H1 (cell line): Measurements from ENCODE around the gene ACACB. TPM values are rescaled to one million over a fixed set of nuclear protein-coding genes. Genes with fewer than 3 reads are reported as not detected.

Source experiments
- CTCF ChIA-PET: fragments of 300-600 bp; sonication (Branson Sonifier 250); formaldehyde crosslinking; loops from one replicate; lab custom pipeline; 2021; ENCODE audit not compliant: partially characterized antibody; lab: Charles Lee
- POLR2A ChIA-PET: fragments of 300-600 bp; sonication (Branson Sonifier 250); formaldehyde crosslinking; loops from one replicate; lab custom pipeline; 2021; ENCODE audit warnings: inconsistent platforms; ENCODE audit not compliant: partially characterized antibody; lab: Charles Lee
- DNase-seq, 2 experiments: peaks; one replicate each; pipeline versions ENCODE4 v3.0.0 to v3.0.0-alpha.2; 2010 to 2022; ENCODE audit warnings: low spot score in 2 of 2, low read depth in 1 of 2, mixed read lengths in 1 of 2
- FAIRE-seq: peaks from 2 replicates; lab custom pipeline; 2011; peaks lifted over from hg19 to GRCh38; lab: Jason Lieb, UNC
- H2AFZ ChIP-seq: 2 replicates; pipeline ENCODE4 v1.8.1; 2012; ENCODE audit warnings: low read length, inconsistent platforms
- H2AK5ac ChIP-seq: 2 replicates; pipeline ENCODE4 v1.6.1; 2013; ENCODE audit warnings: low read depth, low read length
- H2BK120ac ChIP-seq: replicated peaks from 2 replicates; pipeline ENCODE3; 2013; ENCODE audit warnings: low read depth, low read length, inconsistent platforms
- H2BK12ac ChIP-seq: 2 replicates; pipeline ENCODE4 v1.6.1; 2013; ENCODE audit warnings: low read depth, low read length
- H2BK15ac ChIP-seq: 2 replicates; pipeline ENCODE4 v1.6.1; 2013; ENCODE audit warnings: low read length
- H2BK20ac ChIP-seq: 2 replicates; pipeline ENCODE4 v1.6.1; 2013; ENCODE audit warnings: low read length
- H2BK5ac ChIP-seq: 2 replicates; pipeline ENCODE4 v1.6.1; 2013; ENCODE audit warnings: low read depth, low read length
- H3K14ac ChIP-seq: 2 replicates; pipeline ENCODE4 v1.6.1; 2013; ENCODE audit warnings: inconsistent platforms; ENCODE audit not compliant: insufficient read length
- H3K18ac ChIP-seq: 2 replicates; pipeline ENCODE4 v1.6.1; 2013; ENCODE audit warnings: low read length; ENCODE audit errors: extremely low read depth
- H3K23ac ChIP-seq: 2 replicates; pipeline ENCODE4 v1.6.1; 2013; ENCODE audit warnings: inconsistent platforms; ENCODE audit not compliant: insufficient read length
- H3K23me2 ChIP-seq: 2 replicates; pipeline ENCODE4 v1.6.1; 2013; ENCODE audit warnings: low read depth, low read length
- H3K27ac ChIP-seq: 2 replicates; pipeline ENCODE4 v1.6.1; 2011; ENCODE audit warnings: low read depth, low read length, inconsistent platforms
- H3K27me3 ChIP-seq, 4 experiments: replicated peaks in 1 of 4; 1 replicate in 1 of 4; 2 replicates in 3 of 4; pipeline versions ENCODE4 v1.6.1 to v1.8.1; 2011 to 2013; ENCODE audit warnings: low read length in 3 of 4, mild to moderate bottlenecking in 3 of 4, inconsistent platforms in 2 of 4, mixed read lengths in 2 of 4, moderate library complexity in 1 of 4; ENCODE audit not compliant: control insufficient read depth in 3 of 4, insufficient read depth in 3 of 4; ENCODE audit errors: extremely low read depth in 1 of 4
- H3K36me3 ChIP-seq, 4 experiments: 2 replicates each; pipeline versions ENCODE4 v1.6.1 to v1.8.1; 2011 to 2013; ENCODE audit warnings: mild to moderate bottlenecking in 4 of 4, low read length in 3 of 4, moderate library complexity in 2 of 4, control low read depth in 1 of 4, inconsistent platforms in 1 of 4; ENCODE audit not compliant: insufficient read depth in 4 of 4, control insufficient read depth in 2 of 4
- H3K4ac ChIP-seq: replicated peaks from 2 replicates; pipeline ENCODE3; 2013; ENCODE audit warnings: low read length, low read depth, mixed read lengths, inconsistent platforms; ENCODE audit not compliant: insufficient read length
- H3K4me1 ChIP-seq, 4 experiments: replicated peaks in 1 of 4; 1 replicate in 1 of 4; 2 replicates in 3 of 4; pipeline versions ENCODE4 v1.6.1 to v1.8.1; 2011 to 2013; ENCODE audit warnings: low read length in 3 of 4, inconsistent platforms in 2 of 4, mixed read lengths in 1 of 4; ENCODE audit not compliant: insufficient read depth in 4 of 4, control insufficient read depth in 3 of 4
- H3K4me2 ChIP-seq, 2 experiments: 2 replicates each; pipeline versions ENCODE4 v1.6.1 to v1.8.1; 2011 to 2013; ENCODE audit warnings: low read depth in 2 of 2, low read length in 2 of 2, control low read depth in 1 of 2, inconsistent platforms in 1 of 2, mild to moderate bottlenecking in 1 of 2; ENCODE audit not compliant: insufficient read depth in 1 of 2
- H3K4me3 ChIP-seq, 4 experiments: fragments of 200-600, 300-600 bp in 1 of 4; sonication (generic), shearing (Covaris generic), sonication (Bioruptor Twin) in 1 of 4; 2 replicates each; pipeline versions ENCODE4 v1.5.1 to v1.8.1; 2011 to 2016; ENCODE audit warnings: low read length in 4 of 4, low read depth in 3 of 4, control low read depth in 2 of 4, inconsistent platforms in 2 of 4, mild to moderate bottlenecking in 2 of 4, mixed read lengths in 1 of 4, moderate library complexity in 1 of 4; ENCODE audit not compliant: insufficient read depth in 2 of 4; ENCODE audit errors: extremely low read depth in 1 of 4
- H3K56ac ChIP-seq: replicated peaks from 2 replicates; pipeline ENCODE3; 2013; ENCODE audit warnings: low read depth, mild to moderate bottlenecking, mixed read lengths, low read length, inconsistent platforms; ENCODE audit not compliant: insufficient read length
- H3K79me1 ChIP-seq: 2 replicates; pipeline ENCODE4 v1.6.1; 2013; ENCODE audit warnings: low read depth, low read length, control low read depth
- H3K79me2 ChIP-seq, 2 experiments: 2 replicates each; pipeline versions ENCODE4 v1.6.1 to v1.8.1; 2012 to 2013; ENCODE audit warnings: low read length in 2 of 2, mild to moderate bottlenecking in 2 of 2, inconsistent platforms in 1 of 2; ENCODE audit not compliant: insufficient read depth in 2 of 2, control insufficient read depth in 1 of 2
- H3K9ac ChIP-seq, 4 experiments: replicated peaks in 1 of 4; 1 replicate in 1 of 4; 2 replicates in 3 of 4; pipeline versions ENCODE4 v1.6.1 to v1.8.1; 2011 to 2013; ENCODE audit warnings: low read depth in 3 of 4, low read length in 3 of 4, control low read depth in 2 of 4, mild to moderate bottlenecking in 2 of 4, moderate library complexity in 2 of 4, inconsistent platforms in 1 of 4; ENCODE audit errors: extremely low read depth in 1 of 4
- H3K9me3 ChIP-seq, 2 experiments: 2 replicates each; pipeline versions ENCODE4 v1.6.1 to v1.8.1; 2012 to 2013; ENCODE audit warnings: mild to moderate bottlenecking in 2 of 2, moderate library complexity in 2 of 2, control low read depth in 1 of 2, inconsistent platforms in 1 of 2, low read depth in 1 of 2, low read length in 1 of 2, mixed read lengths in 1 of 2; ENCODE audit not compliant: insufficient read depth in 2 of 2
- H4K20me1 ChIP-seq, 2 experiments: replicated peaks in 1 of 2; 2 replicates each; pipeline versions ENCODE3 to v1.8.1; 2011 to 2013; ENCODE audit warnings: inconsistent platforms in 2 of 2, low read length in 2 of 2, mild to moderate bottlenecking in 1 of 2; ENCODE audit not compliant: insufficient read depth in 2 of 2, control insufficient read depth in 1 of 2
- H4K5ac ChIP-seq: 2 replicates; pipeline ENCODE4 v1.6.1; 2013; ENCODE audit warnings: low read length, low read depth, mixed read lengths, inconsistent platforms; ENCODE audit not compliant: insufficient read length
- H4K8ac ChIP-seq: 2 replicates; pipeline ENCODE4 v1.8.0; 2013; ENCODE audit warnings: mild to moderate bottlenecking, moderate library complexity, low read length, inconsistent platforms; ENCODE audit not compliant: insufficient read depth; ENCODE audit errors: extremely low read depth
- H4K91ac ChIP-seq: replicated peaks from 2 replicates; pipeline ENCODE3; 2013; ENCODE audit warnings: low read length, mixed read lengths, inconsistent platforms; ENCODE audit not compliant: insufficient read length
- RAD21 ChIP-seq, 2 experiments: IDR thresholded peaks in 1 of 2; conservative IDR thresholded peaks in 1 of 2; 2 replicates each; pipeline ENCODE4 v1.6.1; 2011; ENCODE audit warnings: low read depth in 2 of 2, low read length in 2 of 2, improper control_type of control experiment in 1 of 2, inconsistent platforms in 1 of 2, mild to moderate bottlenecking in 1 of 2, moderate library complexity in 1 of 2
- SP4 ChIP-seq: IDR thresholded peaks from 2 replicates; pipeline ENCODE4 v1.6.1; 2012; ENCODE audit warnings: low read length, inconsistent platforms
- WGBS, 2 experiments: shearing (Covaris generic) in 1 of 2; methylation state at CpG; one replicate each; pipeline versions ENCODE4 v1.1.6 to v1.1.7; 2013 to 2015; ENCODE audit warnings: low lambda C conversion rate in 2 of 2, mixed read lengths in 2 of 2, inconsistent platforms in 1 of 2, low coverage in 1 of 2, missing lambda C conversion rate in 1 of 2; ENCODE audit not compliant: insufficient replicate concordance in 2 of 2, insufficient coverage in 1 of 2, insufficient read length in 1 of 2; ENCODE audit errors: extremely low coverage in 1 of 2, missing lambda C conversion rate in 1 of 2; 5-methylcytosine and 5-hydroxymethylcytosine counted together
- polyA plus RNA-seq, 7 experiments: library from polyadenylated mRNA; depleted of rRNA in 3 of 7; stranded (reverse) in 5 of 7; unstranded in 2 of 7; fragments of >200 nt in 5 of 7; fragments of 200-250 nt in 2 of 7; gene quantifications; 1 replicate in 5 of 7; 2 replicates in 1 of 7; 4 replicates in 1 of 7; pipeline versions ENCODE4 v1.2.1 to v1.2.3, GENCODE V29; 2011 to 2013; ENCODE audit warnings: missing spikeins in 2 of 7, mixed read lengths in 2 of 7
- total RNA-seq: library from RNA; stranded (reverse); fragmentation: NEBNext Ultra II Directional; extraction: Animal tissue kit (Norgen Biotek cat#: 25700); gene quantifications from 2 replicates; pipeline ENCODE4 v1.2.1, GENCODE V29; 2021
- TF ChIP-seq, protein P1 (sequence below), 3 experiments: IDR thresholded peaks; 1 replicate in 2 of 3; 2 replicates in 1 of 3; pipeline versions ENCODE4 v1.5.1 to v1.6.1; 2011; ENCODE audit warnings: low read length in 3 of 3, mild to moderate bottlenecking in 3 of 3, inconsistent platforms in 2 of 3, low read depth in 1 of 3, moderate library complexity in 1 of 3; ENCODE audit not compliant: insufficient read depth in 1 of 3; ENCODE audit errors: control extremely low read depth in 1 of 3

The ACACB gene
- total and polyA plus RNA-seq, 2 of the 8 experiments (the other 6 are each of a cell fraction or from before 2014, with no cell fraction given): 5.8 to 15.3 TPM

GRCh38 chr12:109255377-109255776, 139.0 kb downstream of the ACACB start:
- Histone ChIP-seq H2BK20ac (no peak overlapping the region), H3K4ac (no peak overlapping the region), H3K14ac (no peak overlapping the region), H3K27me3 (0 out of 7 replicates have a peak, but pooled peaks cover 0 to 2% (median 0%) of the 10 kb centered on the region in 4 experiments), H3K4me3 (no peak overlapping the region), H3K79me2 (no peaks in the 10 kb centered on the region), H3K36me3 (peaks cover 0 to 11% (median 0%) of the 10 kb centered on the region in 4 experiments; a peak in 1 of 8 replicates), H4K91ac (no peak overlapping the region), H3K56ac (no peak overlapping the region), H3K9ac (no peak overlapping the region), H3K79me1 (no peaks in the 10 kb centered on the region), H3K23me2 (no peaks in the 10 kb centered on the region), H2AK5ac (no peak overlapping the region), H3K4me1 (no peaks in the 10 kb centered on the region), H2BK120ac (no peak overlapping the region), H4K5ac (no peak overlapping the region), H3K4me2 (no peak overlapping the region), H4K8ac (no peak overlapping the region), H3K18ac (no peak overlapping the region), H3K9me3 (peaks cover 9 to 15% of the 10 kb centered on the region in 2 experiments; a peak in 2 of 4 replicates), H4K20me1 (no peaks in the 10 kb centered on the region), H3K27ac (no peak overlapping the region), H2AFZ (no peak overlapping the region), H2BK15ac (no peak overlapping the region), H2BK12ac (no peak overlapping the region), H2BK5ac (no peak overlapping the region), H3K23ac (no peak overlapping the region)
- ChIA-PET CTCF (interaction anchor here (0.7 to 2.1 kb wide), 14 partner anchors 9 to 160 kb away, joined by 3 to 6 read pairs (median 3); no protein-coding TSS in a partner anchor), POLR2A (interaction anchor here (0.8 kb wide), 1 partner anchor 9 kb away, joined by 3 read pairs; no protein-coding TSS in a partner anchor)
- TF ChIP-seq, protein P1, sequence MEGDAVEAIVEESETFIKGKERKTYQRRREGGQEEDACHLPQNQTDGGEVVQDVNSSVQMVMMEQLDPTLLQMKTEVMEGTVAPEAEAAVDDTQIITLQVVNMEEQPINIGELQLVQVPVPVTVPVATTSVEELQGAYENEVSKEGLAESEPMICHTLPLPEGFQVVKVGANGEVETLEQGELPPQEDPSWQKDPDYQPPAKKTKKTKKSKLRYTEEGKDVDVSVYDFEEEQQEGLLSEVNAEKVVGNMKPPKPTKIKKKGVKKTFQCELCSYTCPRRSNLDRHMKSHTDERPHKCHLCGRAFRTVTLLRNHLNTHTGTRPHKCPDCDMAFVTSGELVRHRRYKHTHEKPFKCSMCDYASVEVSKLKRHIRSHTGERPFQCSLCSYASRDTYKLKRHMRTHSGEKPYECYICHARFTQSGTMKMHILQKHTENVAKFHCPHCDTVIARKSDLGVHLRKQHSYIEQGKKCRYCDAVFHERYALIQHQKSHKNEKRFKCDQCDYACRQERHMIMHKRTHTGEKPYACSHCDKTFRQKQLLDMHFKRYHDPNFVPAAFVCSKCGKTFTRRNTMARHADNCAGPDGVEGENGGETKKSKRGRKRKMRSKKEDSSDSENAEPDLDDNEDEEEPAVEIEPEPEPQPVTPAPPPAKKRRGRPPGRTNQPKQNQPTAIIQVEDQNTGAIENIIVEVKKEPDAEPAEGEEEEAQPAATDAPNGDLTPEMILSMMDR (IDR thresholded peaks at IDR 0.05; ENCODE audit: control extremely low read depth in 1 of 3, insufficient read depth in 1 of 3, low read depth in 1 of 3, low read length in 3 of 3): peak; percentile 47 to 60 (median 54)
- TF ChIP-seq RAD21 (IDR thresholded peaks at IDR 0.05 in 1 of 2, conservative IDR thresholded peaks at IDR 0.05 in 1 of 2; ENCODE audit: low read depth in 2 of 2, low read length in 2 of 2) (peak; percentile 52 to 64), SP4 (no peak)
- FAIRE-seq (no peak), DNase-seq (peak in 1 of 2 experiments; percentile 25)
- WGBS, 2 experiments: 73% methylated on average over 5 of the region's 5 CpGs; no CpG with 5 or more reads in 1 of the 2 experiments
